ENCODE data around the gene TPD52L1. TPM values are rescaled to one million over a fixed set of nuclear protein-coding genes. Genes with fewer than 3 reads are reported as not detected.

The TPD52L1 gene
- total and polyA plus RNA-seq, 4 experiments from 2014 or later = 0.33 to 0.62 (median 0.35) TPM; not detected in 1

DNA sequence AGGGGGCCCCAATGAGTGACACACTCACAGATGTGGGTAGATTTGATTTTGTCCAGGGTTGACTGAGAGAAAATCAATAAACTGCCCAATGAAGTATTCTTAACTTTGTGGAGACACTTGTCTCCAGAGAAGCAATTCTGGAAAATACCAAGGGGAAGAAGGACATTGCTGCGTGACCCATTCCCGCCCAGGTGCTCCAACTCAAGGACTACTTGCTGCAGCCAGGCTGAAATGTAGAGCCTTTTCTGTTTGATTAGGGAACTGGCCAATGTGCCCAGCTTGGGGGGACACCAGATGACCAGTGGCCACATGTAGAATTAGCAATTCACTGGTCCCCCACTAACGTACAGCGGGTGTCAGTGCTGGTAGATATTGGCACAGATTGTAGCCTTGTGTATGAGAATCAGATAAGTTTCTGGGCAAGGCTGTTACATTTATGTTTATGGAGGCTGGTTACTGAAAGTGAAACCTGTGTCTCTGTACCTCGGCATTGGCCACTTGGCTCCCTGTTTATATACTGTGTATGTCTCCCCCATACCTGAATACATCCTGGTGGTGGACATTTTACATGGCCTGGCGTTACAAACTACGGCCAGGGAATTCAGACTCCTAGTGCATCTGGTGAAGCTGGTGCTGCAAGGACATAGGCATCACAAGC lies 115.9 kb downstream of the TPD52L1 start:
- H3K9me3 ChIP-seq (ENCODE audit: control insufficient read depth in 1 of 2, low read length in 2 of 2) = no peaks in the 10 kb centered on the region
- H3K27me3 ChIP-seq (ENCODE audit: insufficient read depth, low read length) = no peaks in the 10 kb centered on the region
- Mint-ChIP-seq H3K4me1 (no peaks in the 10 kb centered on the region), H3K9me3 (peaks cover 0 to 4% (median 0%) of the 10 kb centered on the region in 8 donors), H3K27ac (no peak overlapping the region), H3K4me3 (no peak overlapping the region), H3K27me3 (no peaks in the 10 kb centered on the region), H3K36me3 (peaks cover 27 to 30% of the 10 kb centered on the region in 2 donors)
- intact Hi-C loops (cut with micrococcal nuclease) = no loop called here
- no peaks in the 10 kb centered on the region for H3K4me1 ChIP-seq (ENCODE audit: insufficient read depth, low read length)
- H3K4me3 ChIP-seq (ENCODE audit: low read length in 2 of 2) = no peak overlapping the region
- H3K27ac ChIP-seq (ENCODE audit: low read depth, low read length) = no peak overlapping the region
- ChIA-PET CTCF (ENCODE audit: partially characterized antibody) (no interaction called here), POLR2A (ENCODE audit: partially characterized antibody) (no interaction called here)
- DNase-seq = no peak
- H3K36me3 ChIP-seq (ENCODE audit: insufficient read depth, low read length) = peaks cover 4% of the 10 kb centered on the region

DNA sequence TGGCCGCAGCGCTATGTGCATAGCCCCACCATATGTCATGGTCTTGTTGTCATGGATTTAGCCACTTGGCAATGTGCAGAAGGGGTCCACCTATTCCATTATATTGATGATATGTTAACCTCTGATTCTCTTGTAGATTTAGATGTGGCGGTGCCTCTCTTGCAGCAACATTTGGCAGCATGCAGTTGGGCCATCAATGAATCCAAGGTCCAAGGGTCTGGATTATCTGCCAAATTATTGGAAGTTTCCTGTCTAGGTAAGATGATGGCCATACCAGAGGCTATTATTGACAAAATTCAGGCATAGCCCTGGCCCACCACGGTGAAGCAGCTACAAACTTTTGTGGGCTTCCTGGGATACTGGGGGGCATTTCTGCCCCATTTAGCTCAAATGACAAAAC lies 116.8 kb downstream of the TPD52L1 start:
- H3K27me3 ChIP-seq (ENCODE audit: insufficient read depth, low read length) = no peaks in the 10 kb centered on the region
- no peak for DNase-seq
- no peaks in the 10 kb centered on the region for H3K4me1 ChIP-seq (ENCODE audit: insufficient read depth, low read length)
- H3K4me3 ChIP-seq (ENCODE audit: low read length in 2 of 2) = no peak overlapping the region
- ChIA-PET POLR2A (ENCODE audit: partially characterized antibody) (no interaction called here), CTCF (ENCODE audit: partially characterized antibody) (no interaction called here)
- peaks cover 7% of the 10 kb centered on the region for H3K36me3 ChIP-seq (ENCODE audit: insufficient read depth, low read length)
- Mint-ChIP-seq H3K4me1 (no peaks in the 10 kb centered on the region), H3K9me3 (peaks cover 0 to 4% (median 0%) of the 10 kb centered on the region in 8 donors), H3K27me3 (no peaks in the 10 kb centered on the region), H3K27ac (no peak overlapping the region), H3K36me3 (peaks cover 36 to 37% of the 10 kb centered on the region in 2 donors), H3K4me3 (no peak overlapping the region)
- no peak overlapping the region for H3K27ac ChIP-seq (ENCODE audit: low read depth, low read length)
- no peaks in the 10 kb centered on the region for H3K9me3 ChIP-seq (ENCODE audit: control insufficient read depth in 1 of 2, low read length in 2 of 2)
- intact Hi-C loops (cut with micrococcal nuclease) = no loop called here

DNA sequence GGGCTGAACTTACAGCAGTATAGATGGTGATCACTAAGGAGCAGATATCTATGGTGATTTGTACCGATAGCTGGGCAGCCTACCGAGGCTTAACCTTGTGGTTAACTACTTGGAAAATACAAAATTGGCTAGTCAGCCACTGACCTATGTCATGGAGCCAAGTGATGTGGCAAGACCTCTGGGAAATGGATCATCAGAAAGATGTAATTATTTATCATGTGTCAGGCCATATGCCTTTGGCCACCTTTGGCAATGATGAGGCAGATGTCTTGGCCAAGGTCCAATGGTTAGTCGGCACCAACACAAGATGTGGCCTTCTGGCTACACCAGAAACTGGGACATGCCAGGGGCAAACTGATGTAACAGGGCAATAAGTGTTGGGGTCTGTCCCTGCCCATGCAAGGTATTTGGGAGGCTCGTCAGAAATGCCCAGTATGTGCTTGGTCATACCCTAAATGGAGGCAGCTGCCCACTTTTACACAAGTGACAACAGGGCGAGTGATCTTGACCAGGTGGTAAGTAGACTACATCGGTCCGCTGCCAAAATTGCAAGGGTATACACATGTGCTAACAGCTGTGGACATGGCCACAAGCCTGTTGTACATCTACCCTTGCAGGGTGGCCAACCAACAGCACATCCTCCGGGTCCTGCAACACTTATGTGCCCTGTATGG lies 118.0 kb downstream of the TPD52L1 start:
- peaks cover 46 to 48% of the 10 kb centered on the region in 2 donors for H3K36me3 Mint-ChIP-seq
- Histone ChIP-seq H3K4me1 (ENCODE audit: insufficient read depth, low read length) (no peaks in the 10 kb centered on the region), H3K36me3 (ENCODE audit: insufficient read depth, low read length) (peaks cover 7% of the 10 kb centered on the region), H3K4me3 (ENCODE audit: low read length in 2 of 2) (no peak overlapping the region), H3K27ac (ENCODE audit: low read depth, low read length) (no peak overlapping the region), H3K9me3 (ENCODE audit: control insufficient read depth in 1 of 2, low read length in 2 of 2) (no peaks in the 10 kb centered on the region), H3K27me3 (ENCODE audit: insufficient read depth, low read length) (no peaks in the 10 kb centered on the region)
- ChIA-PET POLR2A (ENCODE audit: partially characterized antibody) (interaction anchor here (0.6 kb wide), 1 partner anchor 700 kb away, joined by 3 read pairs; no protein-coding TSS in a partner anchor), CTCF (ENCODE audit: partially characterized antibody) (no interaction called here)
- H3K9me3 Mint-ChIP-seq = peaks cover 0 to 4% (median 0%) of the 10 kb centered on the region in 8 donors
- DNase-seq = no peak
- H3K4me1 Mint-ChIP-seq = peaks cover 3 to 8% (median 6%) of the 10 kb centered on the region in 4 donors
- no peak overlapping the region for H3K4me3 Mint-ChIP-seq
- no peaks in the 10 kb centered on the region for H3K27me3 Mint-ChIP-seq
- intact Hi-C loops (cut with micrococcal nuclease) = no loop called here
- no peak overlapping the region for H3K27ac Mint-ChIP-seq

DNA sequence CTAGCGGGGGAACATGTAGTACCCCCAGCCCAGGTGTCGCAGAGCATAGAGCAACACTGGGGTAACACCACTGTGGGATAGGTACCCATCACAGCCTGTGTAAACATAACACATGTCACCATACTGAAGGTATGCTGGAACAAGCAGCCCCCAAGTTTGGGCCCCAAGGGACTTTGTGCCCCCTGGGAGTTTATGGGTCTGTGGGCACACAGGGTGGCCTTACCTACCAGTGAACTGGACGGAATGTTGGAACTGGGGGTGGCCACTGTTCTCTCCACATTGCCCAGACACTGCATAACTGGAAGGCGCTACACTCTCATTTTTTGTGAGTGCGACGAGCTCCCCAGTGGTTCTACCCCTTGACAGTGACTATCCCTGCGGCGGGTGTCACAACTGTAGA lies 119.7 kb downstream of the TPD52L1 start:
- DNase-seq = no peak
- CTCF ChIA-PET (ENCODE audit: partially characterized antibody) = no interaction called here
- H3K4me1 Mint-ChIP-seq = peaks cover 3 to 13% (median 10%) of the 10 kb centered on the region in 4 donors
- Histone ChIP-seq H3K27me3 (ENCODE audit: insufficient read depth, low read length) (no peaks in the 10 kb centered on the region), H3K4me3 (ENCODE audit: low read length in 2 of 2) (no peak overlapping the region), H3K4me1 (ENCODE audit: insufficient read depth, low read length) (no peaks in the 10 kb centered on the region), H3K36me3 (ENCODE audit: insufficient read depth, low read length) (peaks cover 7% of the 10 kb centered on the region), H3K27ac (ENCODE audit: low read depth, low read length) (no peak overlapping the region), H3K9me3 (ENCODE audit: control insufficient read depth in 1 of 2, low read length in 2 of 2) (no peaks in the 10 kb centered on the region)
- POLR2A ChIA-PET (ENCODE audit: partially characterized antibody) = no interaction called here
- H3K9me3 Mint-ChIP-seq = peaks cover 0 to 4% (median 0%) of the 10 kb centered on the region in 8 donors
- no peaks in the 10 kb centered on the region for H3K27me3 Mint-ChIP-seq
- intact Hi-C loops (cut with micrococcal nuclease) = no loop called here
- H3K27ac Mint-ChIP-seq = no peak overlapping the region
- no peak overlapping the region for H3K4me3 Mint-ChIP-seq
- peaks cover 53 to 62% of the 10 kb centered on the region in 2 donors for H3K36me3 Mint-ChIP-seq

DNA sequence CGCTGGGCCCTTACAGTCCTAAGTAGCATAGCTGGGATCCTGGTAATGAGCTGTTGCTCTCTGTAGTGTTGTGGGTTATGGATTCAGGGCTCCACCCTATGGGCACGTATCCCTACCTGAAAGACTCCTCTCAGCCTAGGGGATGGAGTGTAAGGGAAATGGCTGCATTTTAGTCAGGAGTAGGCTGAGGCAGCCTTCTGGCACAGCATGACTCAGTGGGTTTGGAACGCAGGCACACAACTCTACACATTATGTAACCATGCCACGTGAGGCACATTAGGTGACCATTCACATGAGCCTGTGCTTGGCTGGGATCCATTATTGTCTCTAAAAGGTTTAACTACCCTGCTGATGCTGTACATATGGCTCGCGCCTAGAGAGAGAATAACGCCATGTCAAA lies 120.4 kb downstream of the TPD52L1 start:
- Mint-ChIP-seq H3K4me1 (peaks cover 7 to 19% (median 13%) of the 10 kb centered on the region in 4 donors), H3K9me3 (peaks cover 0 to under 1% (median 0%) of the 10 kb centered on the region in 8 donors), H3K27ac (no peak overlapping the region), H3K27me3 (no peaks in the 10 kb centered on the region), H3K4me3 (no peak overlapping the region), H3K36me3 (peaks cover 59 to 66% of the 10 kb centered on the region in 2 donors)
- no peak for DNase-seq
- no peaks in the 10 kb centered on the region for H3K9me3 ChIP-seq (ENCODE audit: control insufficient read depth in 1 of 2, low read length in 2 of 2)
- H3K36me3 ChIP-seq (ENCODE audit: insufficient read depth, low read length) = peaks cover 7% of the 10 kb centered on the region
- H3K27ac ChIP-seq (ENCODE audit: low read depth, low read length) = no peak overlapping the region
- intact Hi-C loops (cut with micrococcal nuclease) = no loop called here
- H3K27me3 ChIP-seq (ENCODE audit: insufficient read depth, low read length) = no peaks in the 10 kb centered on the region
- ChIA-PET POLR2A (ENCODE audit: partially characterized antibody) (no interaction called here), CTCF (ENCODE audit: partially characterized antibody) (no interaction called here)
- no peaks in the 10 kb centered on the region for H3K4me1 ChIP-seq (ENCODE audit: insufficient read depth, low read length)
- H3K4me3 ChIP-seq (ENCODE audit: low read length in 2 of 2) = no peak overlapping the region

DNA sequence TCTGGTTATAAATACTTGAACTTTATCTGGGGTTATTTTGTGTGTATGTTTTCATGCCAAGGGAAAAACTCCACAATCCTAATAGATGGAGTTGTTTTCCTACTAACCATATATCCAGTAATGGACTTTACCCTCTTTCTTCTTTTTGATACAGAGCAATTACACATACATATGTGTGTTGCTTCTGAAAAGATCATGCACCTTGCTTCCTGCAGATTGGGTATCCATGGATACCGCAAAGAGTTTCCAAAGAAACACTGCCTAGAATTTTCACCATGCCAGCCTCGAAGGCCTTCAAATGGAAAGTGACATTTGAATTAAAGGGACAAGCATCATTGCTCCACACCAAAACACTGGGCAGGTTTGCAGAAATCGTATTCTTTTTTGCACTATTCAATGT lies 121.4 kb downstream of the TPD52L1 start:
- Mint-ChIP-seq H3K4me3 (no peak overlapping the region), H3K4me1 (peaks cover 14 to 26% (median 19%) of the 10 kb centered on the region in 4 donors), H3K27me3 (no peaks in the 10 kb centered on the region), H3K27ac (peak overlapping the region in 1 of 7 donors; percentile 39), H3K36me3 (peaks cover 67 to 73% of the 10 kb centered on the region in 2 donors), H3K9me3 (peaks cover 0 to 2% (median 0%) of the 10 kb centered on the region in 8 donors)
- H3K4me3 ChIP-seq (ENCODE audit: low read length in 2 of 2) = no peak overlapping the region
- DNase-seq = no peak
- H3K9me3 ChIP-seq (ENCODE audit: control insufficient read depth in 1 of 2, low read length in 2 of 2) = no peaks in the 10 kb centered on the region
- ChIA-PET CTCF (ENCODE audit: partially characterized antibody) (no interaction called here), POLR2A (ENCODE audit: partially characterized antibody) (no interaction called here)
- H3K27me3 ChIP-seq (ENCODE audit: insufficient read depth, low read length) = no peaks in the 10 kb centered on the region
- H3K4me1 ChIP-seq (ENCODE audit: insufficient read depth, low read length) = no peaks in the 10 kb centered on the region
- intact Hi-C loops (cut with micrococcal nuclease) = no loop called here
- H3K27ac ChIP-seq (ENCODE audit: low read depth, low read length) = no peak overlapping the region
- H3K36me3 ChIP-seq (ENCODE audit: insufficient read depth, low read length) = peaks cover 7% of the 10 kb centered on the region

DNA sequence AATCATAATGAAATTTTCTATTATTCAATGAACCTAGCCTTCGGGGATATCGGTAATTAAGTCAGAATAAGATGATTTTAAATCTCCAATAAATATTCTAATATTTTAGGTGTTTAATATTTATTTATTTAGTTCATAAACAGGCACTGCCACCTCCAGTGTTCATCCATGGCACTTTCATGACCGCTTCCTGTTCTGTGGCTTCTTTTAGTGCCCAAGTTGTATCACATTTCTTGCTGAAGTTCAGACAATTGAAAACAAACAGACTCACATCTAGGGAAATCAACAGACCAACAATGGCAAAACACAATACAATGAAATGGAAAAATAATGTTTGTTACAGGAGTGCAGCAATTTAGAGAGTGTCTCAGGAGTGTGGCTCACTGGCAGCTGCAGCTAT lies 122.2 kb downstream of the TPD52L1 start:
- intact Hi-C loops (cut with micrococcal nuclease) = no loop called here
- POLR2A ChIA-PET (ENCODE audit: partially characterized antibody) = no interaction called here

More for the DNA sequence above, 122.2 kb downstream of the TPD52L1 start:
- Mint-ChIP-seq H3K27ac (peak overlapping the region in 2 of 7 donors; percentile 9 to 37), H3K27me3 (no peaks in the 10 kb centered on the region), H3K36me3 (peaks cover 75 to 78% of the 10 kb centered on the region in 2 donors), H3K4me3 (no peak overlapping the region), H3K4me1 (peaks cover 17 to 33% (median 23%) of the 10 kb centered on the region in 4 donors), H3K9me3 (peaks cover 0 to 2% (median 0%) of the 10 kb centered on the region in 8 donors)
- Histone ChIP-seq H3K27ac (ENCODE audit: low read depth, low read length) (no peak overlapping the region), H3K36me3 (ENCODE audit: insufficient read depth, low read length) (peaks cover 7% of the 10 kb centered on the region), H3K27me3 (ENCODE audit: insufficient read depth, low read length) (no peaks in the 10 kb centered on the region), H3K9me3 (ENCODE audit: control insufficient read depth in 1 of 2, low read length in 2 of 2) (no peaks in the 10 kb centered on the region), H3K4me3 (ENCODE audit: low read length in 2 of 2) (no peak overlapping the region), H3K4me1 (ENCODE audit: insufficient read depth, low read length) (no peaks in the 10 kb centered on the region)
- CTCF ChIA-PET (ENCODE audit: partially characterized antibody) = no interaction called here
- DNase-seq = no peak

Data from CD4-positive, alpha-beta memory T cell (primary cell).